ENCODE results near the gene FNBP1. TPM values are rescaled to one million over a fixed set of nuclear protein-coding genes. Genes with fewer than 3 reads are reported as not detected.
A peak's percentile ranks its signal among the peaks of the same experiment; 100 is the strongest.

The FNBP1 gene
- total and polyA plus RNA-seq, 2 experiments from 2014 or later, result 26.6 to 28.8 TPM

GRCh38 chr9:129898185-129898584 is 144.8 kb downstream of the FNBP1 start (continued):
- no peak for TF ChIP-seq ZNF462 (CRISPR knock-in tag; IDR thresholded peaks at IDR 0.05)

GRCh38 chr9:129897263-129897662 is 145.7 kb downstream of the FNBP1 start:
- H3K4me3 Mint-ChIP-seq, result no peak overlapping the region
- no peak for TF ChIP-seq ZNF331 (CRISPR knock-in tag; IDR thresholded peaks at IDR 0.05; ENCODE audit: low read depth)
- no peak for TF ChIP-seq NANOG (IDR thresholded peaks at IDR 0.05; ENCODE audit: borderline replicate concordance)
- no peak for TF ChIP-seq EZH2 (IDR thresholded peaks at IDR 0.05; ENCODE audit: low read depth, unreplicated experiment)
- no peak for TF ChIP-seq CREB1 (CRISPR knock-in tag; IDR thresholded peaks at IDR 0.05; ENCODE audit: low read depth)
- TF ChIP-seq ZNF462 (CRISPR knock-in tag; IDR thresholded peaks at IDR 0.05), result no peak
- TF ChIP-seq POLR2AphosphoS5 (IDR thresholded peaks at IDR 0.05; ENCODE audit: low read depth), result no peak

More at GRCh38 chr9:129897263-129897662, 145.7 kb downstream of the FNBP1 start:
- no peak for ATAC-seq
- no peaks in the 10 kb centered on the region for H3K79me2 ChIP-seq (replicated peaks; ENCODE audit: insufficient read depth)
- no peaks in the 10 kb centered on the region for H3F3A ChIP-seq (replicated peaks; ENCODE audit: low read depth)
- H4K20me1 ChIP-seq (replicated peaks; ENCODE audit: insufficient read depth), result no peaks in the 10 kb centered on the region
- no peak for DNase-seq (ENCODE audit: low spot score)
- H3K4me1 ChIP-seq (ENCODE audit: insufficient read depth), result no peaks in the 10 kb centered on the region
- no peak overlapping the region for H3K27ac ChIP-seq (ENCODE audit: low read depth)
- Mint-ChIP-seq H3K4me1 (peaks cover 2% of the 10 kb centered on the region; the same call in 2 of the 3 replicates), H3K9me3 (no peaks in the 10 kb centered on the region), H3K27ac (0 out of 2 replicates have a peak overlapping the region, but pooled peaks have one; percentile 3), H3K27me3 (ENCODE audit: insufficient read depth, low read depth, poor library complexity) (peaks cover 11% of the 10 kb centered on the region), H3K36me3 (ENCODE audit: low read depth) (peaks cover 46% of the 10 kb centered on the region)
- no peaks in the 10 kb centered on the region for H3K9me2 ChIP-seq (ENCODE audit: insufficient read depth)
- H2AFZ ChIP-seq, result no peak overlapping the region
- no peak overlapping the region for H3K4me3 ChIP-seq
- H3K27me3 ChIP-seq (ENCODE audit: insufficient read depth), result no peaks in the 10 kb centered on the region
- H3K36me3 ChIP-seq (ENCODE audit: insufficient read depth), result peaks cover 4% of the 10 kb centered on the region
- H3K4me2 ChIP-seq, result no peak overlapping the region
